ENCODE data around the gene ACBD6. TPM values are rescaled to one million over a fixed set of nuclear protein-coding genes. Genes with fewer than 3 reads are reported as not detected.

The ACBD6 gene
- total and polyA plus RNA-seq, 11 donors, result 18.6 to 35.8 (median 21.8) TPM

DNA sequence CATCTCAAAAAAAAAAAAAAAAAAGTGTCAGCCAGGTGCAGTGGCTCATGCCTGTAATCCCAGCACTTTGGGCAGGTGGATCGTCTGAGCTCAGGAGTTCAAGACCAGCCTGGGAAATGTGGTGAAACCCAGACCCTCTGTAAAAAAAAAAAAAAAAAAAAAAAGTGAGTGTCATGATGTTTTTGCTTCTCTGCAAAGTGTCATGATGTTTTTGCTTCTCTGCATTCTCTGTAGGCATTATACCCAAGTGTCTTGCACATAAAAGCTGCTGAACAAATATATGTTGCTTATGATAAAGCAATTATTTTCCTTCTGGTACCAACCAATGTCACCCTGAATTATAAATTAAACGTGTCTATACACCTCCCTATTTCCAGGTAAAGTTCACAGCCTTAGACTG, 1.7 kb downstream of the ACBD6 start:
- H3K4me1 ChIP-seq, result peaks cover 0 to 32% (median 15%) of the 10 kb centered on the region in 12 donors
- H3K27ac ChIP-seq, result no peak overlapping the region
- DNase-seq (no peak), ATAC-seq (no peak)
- WGBS, 4 donors, result 78 to 87% (median 81%) methylated on average over 2 of the region's 2 CpGs
- peaks cover 0 to 10% (median 0%) of the 10 kb centered on the region in 9 donors for H3K36me3 ChIP-seq
- H3K9me3 ChIP-seq, result no peaks in the 10 kb centered on the region
- H3K27me3 ChIP-seq, result no peaks in the 10 kb centered on the region
- intact Hi-C loops (cut with DNase I), result loop anchor here in 3 of 10 donors (5.0 to 10.0 kb wide), 4 partner anchors 524 to 664 kb away; partner anchors contain the start of genes MR1 (in 1 of the 3) and STX6 (in 1 of the 3)
- TF ChIP-seq, protein P1, sequence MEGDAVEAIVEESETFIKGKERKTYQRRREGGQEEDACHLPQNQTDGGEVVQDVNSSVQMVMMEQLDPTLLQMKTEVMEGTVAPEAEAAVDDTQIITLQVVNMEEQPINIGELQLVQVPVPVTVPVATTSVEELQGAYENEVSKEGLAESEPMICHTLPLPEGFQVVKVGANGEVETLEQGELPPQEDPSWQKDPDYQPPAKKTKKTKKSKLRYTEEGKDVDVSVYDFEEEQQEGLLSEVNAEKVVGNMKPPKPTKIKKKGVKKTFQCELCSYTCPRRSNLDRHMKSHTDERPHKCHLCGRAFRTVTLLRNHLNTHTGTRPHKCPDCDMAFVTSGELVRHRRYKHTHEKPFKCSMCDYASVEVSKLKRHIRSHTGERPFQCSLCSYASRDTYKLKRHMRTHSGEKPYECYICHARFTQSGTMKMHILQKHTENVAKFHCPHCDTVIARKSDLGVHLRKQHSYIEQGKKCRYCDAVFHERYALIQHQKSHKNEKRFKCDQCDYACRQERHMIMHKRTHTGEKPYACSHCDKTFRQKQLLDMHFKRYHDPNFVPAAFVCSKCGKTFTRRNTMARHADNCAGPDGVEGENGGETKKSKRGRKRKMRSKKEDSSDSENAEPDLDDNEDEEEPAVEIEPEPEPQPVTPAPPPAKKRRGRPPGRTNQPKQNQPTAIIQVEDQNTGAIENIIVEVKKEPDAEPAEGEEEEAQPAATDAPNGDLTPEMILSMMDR (IDR thresholded peaks at IDR 0.05), result no peak
- TF ChIP-seq POLR2A (IDR thresholded peaks at IDR 0.05), result no peak
- peak overlapping the region in 1 of 12 donors; percentile 92 for H3K4me3 ChIP-seq

- ATAC-seq, result no peak
- WGBS, 4 donors, result 93 to 98% (median 97%) methylated on average over 4 of the region's 4 CpGs
- DNase-seq, result no peak
Observed at GRCh38 chr1:180498594-180498993, 3.8 kb downstream of the ACBD6 start.

GRCh38 chr1:180497826-180498225, 4.6 kb downstream of the ACBD6 start:
- ATAC-seq (no peak), DNase-seq (no peak)
- 68 to 75% (median 69%) methylated on average over 3 of the region's 3 CpGs for WGBS, 4 donors
- intact Hi-C loops (cut with DNase I), result no loop called here
- Histone ChIP-seq H3K27me3 (no peaks in the 10 kb centered on the region), H3K9me3 (no peaks in the 10 kb centered on the region), H3K36me3 (peaks cover 0 to 38% (median 16%) of the 10 kb centered on the region in 9 donors), H3K27ac (no peak overlapping the region), H3K4me3 (no peak overlapping the region), H3K4me1 (peaks cover 0 to 26% (median 10%) of the 10 kb centered on the region in 12 donors)
- no peak for TF ChIP-seq POLR2A (IDR thresholded peaks at IDR 0.05)
- TF ChIP-seq, protein P1 (IDR thresholded peaks at IDR 0.05), result no peak

More at GRCh38 chr1:180498594-180498993, 3.8 kb downstream of the ACBD6 start:
- no peaks in the 10 kb centered on the region for H3K9me3 ChIP-seq
- intact Hi-C loops (cut with DNase I), result no loop called here
- peaks cover 0 to 31% (median 15%) of the 10 kb centered on the region in 12 donors for H3K4me1 ChIP-seq
- TF ChIP-seq, protein P1 (IDR thresholded peaks at IDR 0.05), result no peak
- TF ChIP-seq POLR2A (IDR thresholded peaks at IDR 0.05), result no peak
- H3K27me3 ChIP-seq, result no peaks in the 10 kb centered on the region
- no peak overlapping the region for H3K4me3 ChIP-seq
- peaks cover 0 to 31% (median 11%) of the 10 kb centered on the region in 9 donors for H3K36me3 ChIP-seq
- no peak overlapping the region for H3K27ac ChIP-seq

DNA sequence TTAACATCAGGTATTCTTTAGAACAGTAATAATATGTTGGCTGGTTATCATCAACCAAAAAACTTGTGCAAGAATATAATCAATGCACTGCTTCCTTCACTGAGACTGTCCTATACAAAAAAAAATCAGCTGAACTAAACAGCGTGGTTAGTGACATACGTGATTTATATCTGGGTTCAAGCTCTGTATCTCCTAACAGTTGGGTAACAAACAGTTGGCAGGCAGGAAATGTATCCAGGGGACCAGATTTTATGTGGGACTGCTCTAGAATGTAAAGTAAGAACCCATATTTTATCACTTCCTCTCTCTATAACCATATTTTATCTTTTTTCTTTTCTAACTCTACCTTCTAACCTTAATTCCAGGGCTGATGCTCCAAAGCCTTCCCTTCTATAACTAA, 8.0 kb downstream of the ACBD6 start:
- Histone ChIP-seq H3K9me3 (no peaks in the 10 kb centered on the region), H3K27ac (no peak overlapping the region), H3K4me3 (no peak overlapping the region), H3K4me1 (peaks cover 0 to 6% (median 0%) of the 10 kb centered on the region in 12 donors), H3K27me3 (no peaks in the 10 kb centered on the region), H3K36me3 (peaks cover 0 to 71% (median 43%) of the 10 kb centered on the region in 9 donors)
- 76 to 84% (median 81%) methylated on average over 2 of the region's 2 CpGs for WGBS, 4 donors
- TF ChIP-seq, protein P1 (IDR thresholded peaks at IDR 0.05), result no peak
- no peak for TF ChIP-seq POLR2A (IDR thresholded peaks at IDR 0.05)
- DNase-seq (no peak), ATAC-seq (no peak)
- intact Hi-C loops (cut with DNase I), result no loop called here
